H1 (cell line): ENCODE measurements around the gene SMIM5. TPM values are rescaled to one million over a fixed set of nuclear protein-coding genes. Genes with fewer than 3 reads are reported as not detected.

ENCODE experiments used
- CTCF ChIA-PET: fragments of 300-600 bp; sonication (Branson Sonifier 250); formaldehyde crosslinking; loops from one replicate; lab custom pipeline; 2021; ENCODE audit not compliant: partially characterized antibody; lab: Charles Lee
- POLR2A ChIA-PET: fragments of 300-600 bp; sonication (Branson Sonifier 250); formaldehyde crosslinking; loops from one replicate; lab custom pipeline; 2021; ENCODE audit warnings: inconsistent platforms; ENCODE audit not compliant: partially characterized antibody; lab: Charles Lee
- DNase-seq, 2 experiments: peaks; one replicate each; pipeline versions ENCODE4 v3.0.0 to v3.0.0-alpha.2; 2010 to 2022; ENCODE audit warnings: low spot score in 2 of 2, low read depth in 1 of 2, mixed read lengths in 1 of 2
- FAIRE-seq: peaks from 2 replicates; lab custom pipeline; 2011; peaks lifted over from hg19 to GRCh38; lab: Jason Lieb, UNC
- H2AFZ ChIP-seq: 2 replicates; pipeline ENCODE4 v1.8.1; 2012; ENCODE audit warnings: low read length, inconsistent platforms
- H2AK5ac ChIP-seq: 2 replicates; pipeline ENCODE4 v1.6.1; 2013; ENCODE audit warnings: low read depth, low read length
- H2BK120ac ChIP-seq: replicated peaks from 2 replicates; pipeline ENCODE3; 2013; ENCODE audit warnings: low read depth, low read length, inconsistent platforms
- H2BK12ac ChIP-seq: 2 replicates; pipeline ENCODE4 v1.6.1; 2013; ENCODE audit warnings: low read depth, low read length
- H2BK15ac ChIP-seq: 2 replicates; pipeline ENCODE4 v1.6.1; 2013; ENCODE audit warnings: low read length
- H2BK20ac ChIP-seq: 2 replicates; pipeline ENCODE4 v1.6.1; 2013; ENCODE audit warnings: low read length
- H2BK5ac ChIP-seq: 2 replicates; pipeline ENCODE4 v1.6.1; 2013; ENCODE audit warnings: low read depth, low read length
- H3K14ac ChIP-seq: 2 replicates; pipeline ENCODE4 v1.6.1; 2013; ENCODE audit warnings: inconsistent platforms; ENCODE audit not compliant: insufficient read length
- H3K18ac ChIP-seq: 2 replicates; pipeline ENCODE4 v1.6.1; 2013; ENCODE audit warnings: low read length; ENCODE audit errors: extremely low read depth
- H3K23ac ChIP-seq: 2 replicates; pipeline ENCODE4 v1.6.1; 2013; ENCODE audit warnings: inconsistent platforms; ENCODE audit not compliant: insufficient read length
- H3K23me2 ChIP-seq: 2 replicates; pipeline ENCODE4 v1.6.1; 2013; ENCODE audit warnings: low read depth, low read length
- H3K27ac ChIP-seq: 2 replicates; pipeline ENCODE4 v1.6.1; 2011; ENCODE audit warnings: low read depth, low read length, inconsistent platforms
- H3K27me3 ChIP-seq, 4 experiments: replicated peaks in 1 of 4; 1 replicate in 1 of 4; 2 replicates in 3 of 4; pipeline versions ENCODE4 v1.6.1 to v1.8.1; 2011 to 2013; ENCODE audit warnings: low read length in 3 of 4, mild to moderate bottlenecking in 3 of 4, inconsistent platforms in 2 of 4, mixed read lengths in 2 of 4, moderate library complexity in 1 of 4; ENCODE audit not compliant: control insufficient read depth in 3 of 4, insufficient read depth in 3 of 4; ENCODE audit errors: extremely low read depth in 1 of 4
- H3K36me3 ChIP-seq, 4 experiments: 2 replicates each; pipeline versions ENCODE4 v1.6.1 to v1.8.1; 2011 to 2013; ENCODE audit warnings: mild to moderate bottlenecking in 4 of 4, low read length in 3 of 4, moderate library complexity in 2 of 4, control low read depth in 1 of 4, inconsistent platforms in 1 of 4; ENCODE audit not compliant: insufficient read depth in 4 of 4, control insufficient read depth in 2 of 4
- H3K4ac ChIP-seq: replicated peaks from 2 replicates; pipeline ENCODE3; 2013; ENCODE audit warnings: low read length, low read depth, mixed read lengths, inconsistent platforms; ENCODE audit not compliant: insufficient read length
- H3K4me1 ChIP-seq, 4 experiments: replicated peaks in 1 of 4; 1 replicate in 1 of 4; 2 replicates in 3 of 4; pipeline versions ENCODE4 v1.6.1 to v1.8.1; 2011 to 2013; ENCODE audit warnings: low read length in 3 of 4, inconsistent platforms in 2 of 4, mixed read lengths in 1 of 4; ENCODE audit not compliant: insufficient read depth in 4 of 4, control insufficient read depth in 3 of 4
- H3K4me2 ChIP-seq, 2 experiments: 2 replicates each; pipeline versions ENCODE4 v1.6.1 to v1.8.1; 2011 to 2013; ENCODE audit warnings: low read depth in 2 of 2, low read length in 2 of 2, control low read depth in 1 of 2, inconsistent platforms in 1 of 2, mild to moderate bottlenecking in 1 of 2; ENCODE audit not compliant: insufficient read depth in 1 of 2
- H3K4me3 ChIP-seq, 4 experiments: fragments of 200-600, 300-600 bp in 1 of 4; sonication (generic), shearing (Covaris generic), sonication (Bioruptor Twin) in 1 of 4; 2 replicates each; pipeline versions ENCODE4 v1.5.1 to v1.8.1; 2011 to 2016; ENCODE audit warnings: low read length in 4 of 4, low read depth in 3 of 4, control low read depth in 2 of 4, inconsistent platforms in 2 of 4, mild to moderate bottlenecking in 2 of 4, mixed read lengths in 1 of 4, moderate library complexity in 1 of 4; ENCODE audit not compliant: insufficient read depth in 2 of 4; ENCODE audit errors: extremely low read depth in 1 of 4
- H3K56ac ChIP-seq: replicated peaks from 2 replicates; pipeline ENCODE3; 2013; ENCODE audit warnings: low read depth, mild to moderate bottlenecking, mixed read lengths, low read length, inconsistent platforms; ENCODE audit not compliant: insufficient read length
- H3K79me1 ChIP-seq: 2 replicates; pipeline ENCODE4 v1.6.1; 2013; ENCODE audit warnings: low read depth, low read length, control low read depth
- H3K79me2 ChIP-seq, 2 experiments: 2 replicates each; pipeline versions ENCODE4 v1.6.1 to v1.8.1; 2012 to 2013; ENCODE audit warnings: low read length in 2 of 2, mild to moderate bottlenecking in 2 of 2, inconsistent platforms in 1 of 2; ENCODE audit not compliant: insufficient read depth in 2 of 2, control insufficient read depth in 1 of 2
- H3K9ac ChIP-seq, 4 experiments: replicated peaks in 1 of 4; 1 replicate in 1 of 4; 2 replicates in 3 of 4; pipeline versions ENCODE4 v1.6.1 to v1.8.1; 2011 to 2013; ENCODE audit warnings: low read depth in 3 of 4, low read length in 3 of 4, control low read depth in 2 of 4, mild to moderate bottlenecking in 2 of 4, moderate library complexity in 2 of 4, inconsistent platforms in 1 of 4; ENCODE audit errors: extremely low read depth in 1 of 4
- H3K9me3 ChIP-seq, 2 experiments: 2 replicates each; pipeline versions ENCODE4 v1.6.1 to v1.8.1; 2012 to 2013; ENCODE audit warnings: mild to moderate bottlenecking in 2 of 2, moderate library complexity in 2 of 2, control low read depth in 1 of 2, inconsistent platforms in 1 of 2, low read depth in 1 of 2, low read length in 1 of 2, mixed read lengths in 1 of 2; ENCODE audit not compliant: insufficient read depth in 2 of 2
- H4K20me1 ChIP-seq, 2 experiments: replicated peaks in 1 of 2; 2 replicates each; pipeline versions ENCODE3 to v1.8.1; 2011 to 2013; ENCODE audit warnings: inconsistent platforms in 2 of 2, low read length in 2 of 2, mild to moderate bottlenecking in 1 of 2; ENCODE audit not compliant: insufficient read depth in 2 of 2, control insufficient read depth in 1 of 2
- H4K5ac ChIP-seq: 2 replicates; pipeline ENCODE4 v1.6.1; 2013; ENCODE audit warnings: low read length, low read depth, mixed read lengths, inconsistent platforms; ENCODE audit not compliant: insufficient read length
- H4K8ac ChIP-seq: 2 replicates; pipeline ENCODE4 v1.8.0; 2013; ENCODE audit warnings: mild to moderate bottlenecking, moderate library complexity, low read length, inconsistent platforms; ENCODE audit not compliant: insufficient read depth; ENCODE audit errors: extremely low read depth
- H4K91ac ChIP-seq: replicated peaks from 2 replicates; pipeline ENCODE3; 2013; ENCODE audit warnings: low read length, mixed read lengths, inconsistent platforms; ENCODE audit not compliant: insufficient read length
- EZH2 ChIP-seq: fragments of 200-600 bp; sonication (generic); IDR thresholded peaks from 2 replicates; pipeline ENCODE4 v1.7.1; 2012; ENCODE audit warnings: low read depth, mild to moderate bottlenecking, moderate library complexity, low read length, inconsistent platforms; ENCODE audit not compliant: severe bottlenecking
- GTF2F1 ChIP-seq: IDR thresholded peaks from 2 replicates; pipeline ENCODE4 v1.6.1; 2012; ENCODE audit warnings: low read depth, low read length, improper control_type of control experiment, borderline replicate concordance
- TCF12 ChIP-seq: IDR thresholded peaks from 2 replicates; pipeline ENCODE4 v1.6.1; 2011; ENCODE audit warnings: low read depth, mild to moderate bottlenecking, low read length
- WGBS, 2 experiments: shearing (Covaris generic) in 1 of 2; methylation state at CpG; one replicate each; pipeline versions ENCODE4 v1.1.6 to v1.1.7; 2013 to 2015; ENCODE audit warnings: low lambda C conversion rate in 2 of 2, mixed read lengths in 2 of 2, inconsistent platforms in 1 of 2, low coverage in 1 of 2, missing lambda C conversion rate in 1 of 2; ENCODE audit not compliant: insufficient replicate concordance in 2 of 2, insufficient coverage in 1 of 2, insufficient read length in 1 of 2; ENCODE audit errors: extremely low coverage in 1 of 2, missing lambda C conversion rate in 1 of 2; 5-methylcytosine and 5-hydroxymethylcytosine counted together
- polyA plus RNA-seq, 7 experiments: library from polyadenylated mRNA; depleted of rRNA in 3 of 7; stranded (reverse) in 5 of 7; unstranded in 2 of 7; fragments of >200 nt in 5 of 7; fragments of 200-250 nt in 2 of 7; gene quantifications; 1 replicate in 5 of 7; 2 replicates in 1 of 7; 4 replicates in 1 of 7; pipeline versions ENCODE4 v1.2.1 to v1.2.3, GENCODE V29; 2011 to 2013; ENCODE audit warnings: missing spikeins in 2 of 7, mixed read lengths in 2 of 7
- total RNA-seq: library from RNA; stranded (reverse); fragmentation: NEBNext Ultra II Directional; extraction: Animal tissue kit (Norgen Biotek cat#: 25700); gene quantifications from 2 replicates; pipeline ENCODE4 v1.2.1, GENCODE V29; 2021

SMIM5 gene
- total and polyA plus RNA-seq, 2 of the 8 experiments (the other 6 are each of a cell fraction or from before 2014, with no cell fraction given), result not detected

DNA sequence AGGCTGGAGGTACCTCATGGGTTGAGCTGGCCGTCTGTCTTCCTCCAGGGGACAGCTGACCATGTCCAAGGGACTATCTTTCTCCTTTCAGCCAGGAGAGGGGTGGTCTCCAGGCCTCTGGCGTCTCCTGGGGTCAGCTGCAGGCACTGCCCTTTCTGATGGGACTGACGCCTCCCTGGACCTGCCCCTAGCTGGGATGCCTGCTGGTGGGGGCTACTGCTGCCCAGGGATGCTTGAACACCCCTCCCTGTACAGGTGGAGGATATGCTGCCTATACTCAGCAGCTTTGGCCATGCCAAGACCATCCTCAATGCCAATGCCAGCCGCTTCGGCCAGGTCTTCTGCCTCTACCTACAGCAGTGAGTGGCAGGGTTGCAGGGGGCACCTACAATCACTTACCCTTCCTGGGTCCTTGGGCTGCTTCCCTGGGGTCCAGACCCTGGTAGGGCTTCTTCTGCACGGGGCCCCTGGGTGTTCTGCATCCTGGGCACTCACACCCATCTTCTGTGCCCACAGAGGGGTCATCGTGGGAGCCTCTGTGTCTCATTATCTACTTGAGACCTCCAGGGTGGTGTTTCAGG, 41.4 kb upstream of the SMIM5 start:
- Histone ChIP-seq H2AK5ac (no peak overlapping the region), H2AFZ (no peak overlapping the region), H3K4me2 (no peak overlapping the region), H3K4me1 (peaks cover 0 to 9% (median 3%) of the 10 kb centered on the region in 4 experiments; a peak in 5 of 7 replicates), H2BK5ac (no peak overlapping the region), H3K23ac (no peak overlapping the region), H3K27ac (no peak overlapping the region), H2BK20ac (no peak overlapping the region), H2BK120ac (no peak overlapping the region), H4K5ac (no peak overlapping the region), H3K56ac (no peak overlapping the region), H2BK15ac (no peak overlapping the region), H3K18ac (no peak overlapping the region), H3K9me3 (no peaks in the 10 kb centered on the region), H3K79me1 (no peaks in the 10 kb centered on the region), H3K27me3 (peaks cover 0 to 19% (median 5%) of the 10 kb centered on the region in 4 experiments; a peak in 4 of 7 replicates), H3K23me2 (peaks cover 14% of the 10 kb centered on the region; the same call in 1 of the 2 replicates), H4K20me1 (peaks cover 0 to 2% of the 10 kb centered on the region in 2 experiments), H4K91ac (no peak overlapping the region), H3K9ac (no peak overlapping the region), H3K4me3 (no peak overlapping the region), H3K79me2 (no peaks in the 10 kb centered on the region), H4K8ac (no peak overlapping the region), H2BK12ac (no peak overlapping the region), H3K36me3 (no peaks in the 10 kb centered on the region), H3K4ac (no peak overlapping the region), H3K14ac (no peak overlapping the region)
- ChIA-PET POLR2A (interaction anchor here (2.4 kb wide), 1 partner anchor 17 kb away, joined by 5 read pairs; no protein-coding TSS in a partner anchor), CTCF (interaction anchor here (0.9 to 59.2 kb wide), 9 partner anchors 10 to 138 kb away, joined by 3 to 2200 read pairs (median 8); partner anchors contain the start of genes RECQL5, SAP30BP and SMIM5)
- FAIRE-seq (no peak), DNase-seq (no peak)
- WGBS, 2 experiments, result 77% methylated on average over 7 of the region's 7 CpGs; no CpG with 5 or more reads in 1 of the 2 experiments
- no peak for TF ChIP-seq TCF12
- no peak for TF ChIP-seq GTF2F1
- TF ChIP-seq EZH2, result no peak
